ENCODE data around the gene EEF1AKMT1. TPM values are rescaled to one million over a fixed set of nuclear protein-coding genes. Genes with fewer than 3 reads are reported as not detected.

Gene EEF1AKMT1
- total RNA-seq, 1 experiment from 2014 or later = 16.5 TPM

DNA sequence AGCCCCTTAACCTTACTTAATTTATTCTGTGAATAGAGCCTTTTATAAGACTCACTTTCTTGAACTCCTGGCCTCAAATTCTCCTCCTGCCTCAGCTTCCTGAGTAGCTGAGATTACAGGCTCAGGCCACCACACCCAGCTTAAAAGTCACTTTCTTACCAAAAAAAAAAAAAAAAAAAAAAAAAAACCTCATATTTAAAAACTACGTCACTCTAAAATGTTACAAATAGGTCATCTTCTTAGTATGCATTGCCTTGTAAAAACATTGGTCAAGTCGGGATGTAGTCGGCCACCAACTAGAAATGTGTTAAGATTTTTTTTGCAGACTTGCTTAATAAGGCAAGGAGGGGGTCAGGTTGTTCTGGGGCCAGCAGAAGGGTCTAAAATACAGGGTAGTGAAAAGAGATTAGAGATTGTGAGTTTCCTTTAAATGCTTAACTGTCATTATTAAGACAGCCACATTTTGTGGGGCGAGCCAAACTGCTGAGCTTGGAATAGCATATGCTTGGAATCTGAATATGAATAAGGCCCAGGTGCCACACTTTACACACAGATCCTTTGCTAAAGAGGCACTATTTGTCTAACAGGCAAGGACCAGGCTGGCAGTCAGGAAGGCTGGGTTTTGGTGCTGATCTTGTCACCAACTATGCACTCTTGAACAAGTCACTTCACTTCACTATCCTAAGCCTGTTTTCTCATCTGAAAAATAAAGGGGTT lies 86.7 kb downstream of the EEF1AKMT1 start:
- CTCF ChIA-PET = interaction anchor here (0.6 to 1.5 kb wide), 3 partner anchors 25 to 755 kb away, joined by 3 to 5 read pairs (median 3); no protein-coding TSS in a partner anchor
- no TSS peak for BruUV-seq (replicated peaks)
- no peaks in the 10 kb centered on the region for H3K27me3 Mint-ChIP-seq (ENCODE audit: insufficient read depth, unreplicated experiment)
- TF ChIP-seq, protein P1, sequence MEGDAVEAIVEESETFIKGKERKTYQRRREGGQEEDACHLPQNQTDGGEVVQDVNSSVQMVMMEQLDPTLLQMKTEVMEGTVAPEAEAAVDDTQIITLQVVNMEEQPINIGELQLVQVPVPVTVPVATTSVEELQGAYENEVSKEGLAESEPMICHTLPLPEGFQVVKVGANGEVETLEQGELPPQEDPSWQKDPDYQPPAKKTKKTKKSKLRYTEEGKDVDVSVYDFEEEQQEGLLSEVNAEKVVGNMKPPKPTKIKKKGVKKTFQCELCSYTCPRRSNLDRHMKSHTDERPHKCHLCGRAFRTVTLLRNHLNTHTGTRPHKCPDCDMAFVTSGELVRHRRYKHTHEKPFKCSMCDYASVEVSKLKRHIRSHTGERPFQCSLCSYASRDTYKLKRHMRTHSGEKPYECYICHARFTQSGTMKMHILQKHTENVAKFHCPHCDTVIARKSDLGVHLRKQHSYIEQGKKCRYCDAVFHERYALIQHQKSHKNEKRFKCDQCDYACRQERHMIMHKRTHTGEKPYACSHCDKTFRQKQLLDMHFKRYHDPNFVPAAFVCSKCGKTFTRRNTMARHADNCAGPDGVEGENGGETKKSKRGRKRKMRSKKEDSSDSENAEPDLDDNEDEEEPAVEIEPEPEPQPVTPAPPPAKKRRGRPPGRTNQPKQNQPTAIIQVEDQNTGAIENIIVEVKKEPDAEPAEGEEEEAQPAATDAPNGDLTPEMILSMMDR (IDR thresholded peaks at IDR 0.05; ENCODE audit: unreplicated experiment) = no peak
- no peak overlapping the region for H3K4me3 Mint-ChIP-seq (ENCODE audit: unreplicated experiment)
- no peaks in the 10 kb centered on the region for H3K4me1 Mint-ChIP-seq (ENCODE audit: insufficient read depth, unreplicated experiment)
- POLR2A ChIA-PET = interaction anchor here (1.0 kb wide), 1 partner anchor 18 kb away, joined by 6 read pairs; no protein-coding TSS in a partner anchor
- intact Hi-C loops (cut with micrococcal nuclease) = no loop called here
- H3K9me3 Mint-ChIP-seq (ENCODE audit: unreplicated experiment) = no peaks in the 10 kb centered on the region
- H3K36me3 Mint-ChIP-seq (ENCODE audit: insufficient read depth, unreplicated experiment) = peaks cover 6% of the 10 kb centered on the region
- H3K27ac Mint-ChIP-seq (ENCODE audit: low read depth, unreplicated experiment) = no peak overlapping the region
- no peak for DNase-seq (ENCODE audit: unreplicated experiment)

DNA sequence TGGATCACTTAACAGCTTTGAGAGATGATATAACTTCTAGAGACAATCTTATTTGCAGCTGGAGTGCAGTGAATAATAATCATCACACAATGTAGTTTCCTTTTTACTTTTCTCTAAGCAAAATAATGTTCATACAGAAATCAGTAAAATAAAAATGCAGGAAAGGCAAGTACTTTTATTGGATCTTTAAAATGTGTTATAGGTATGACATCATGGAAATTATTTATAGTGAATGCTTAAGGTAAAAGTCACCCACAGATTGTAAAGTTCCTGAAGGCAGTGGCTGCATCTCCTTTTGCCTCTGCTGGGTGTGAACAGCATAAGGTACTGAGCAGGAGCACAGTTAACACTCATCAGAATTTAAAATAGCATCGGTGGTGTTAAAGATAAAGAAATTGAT lies 87.6 kb downstream of the EEF1AKMT1 start:
- intact Hi-C loops (cut with micrococcal nuclease) = no loop called here
- CTCF ChIA-PET = interaction anchor here (0.6 kb wide), 1 partner anchor 791 kb away, joined by 3 read pairs; no protein-coding TSS in a partner anchor
- POLR2A ChIA-PET = no interaction called here
- BruUV-seq (replicated peaks) = no TSS peak
- Mint-ChIP-seq H3K4me3 (ENCODE audit: unreplicated experiment) (no peak overlapping the region), H3K27ac (ENCODE audit: low read depth, unreplicated experiment) (no peak overlapping the region), H3K36me3 (ENCODE audit: insufficient read depth, unreplicated experiment) (peaks cover 6% of the 10 kb centered on the region), H3K9me3 (ENCODE audit: unreplicated experiment) (no peaks in the 10 kb centered on the region), H3K4me1 (ENCODE audit: insufficient read depth, unreplicated experiment) (no peaks in the 10 kb centered on the region), H3K27me3 (ENCODE audit: insufficient read depth, unreplicated experiment) (no peaks in the 10 kb centered on the region)
- TF ChIP-seq, protein P1 (IDR thresholded peaks at IDR 0.05; ENCODE audit: unreplicated experiment) = no peak
- no peak for DNase-seq (ENCODE audit: unreplicated experiment)

DNA sequence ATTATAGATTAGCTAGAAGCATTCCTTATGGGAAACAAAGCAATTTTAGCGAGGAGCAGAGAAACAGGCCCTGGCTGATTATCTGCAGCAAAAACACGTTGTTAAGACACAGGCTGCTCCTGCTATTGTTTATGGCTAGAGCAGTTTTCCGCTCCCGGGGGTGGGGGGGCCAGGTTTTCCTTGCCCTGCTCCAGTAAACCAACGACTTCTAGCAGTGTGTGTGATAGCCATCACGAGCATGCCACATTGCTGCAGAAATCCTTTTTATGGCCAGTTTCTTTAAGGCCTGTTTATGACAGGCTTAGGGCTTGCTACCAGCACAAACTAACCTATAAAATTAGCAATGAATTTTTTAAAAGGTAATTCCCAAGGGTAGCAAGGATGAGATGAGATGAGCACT lies 88.7 kb downstream of the EEF1AKMT1 start:
- POLR2A ChIA-PET = no interaction called here
- H3K4me3 Mint-ChIP-seq (ENCODE audit: unreplicated experiment) = no peak overlapping the region

DNA sequence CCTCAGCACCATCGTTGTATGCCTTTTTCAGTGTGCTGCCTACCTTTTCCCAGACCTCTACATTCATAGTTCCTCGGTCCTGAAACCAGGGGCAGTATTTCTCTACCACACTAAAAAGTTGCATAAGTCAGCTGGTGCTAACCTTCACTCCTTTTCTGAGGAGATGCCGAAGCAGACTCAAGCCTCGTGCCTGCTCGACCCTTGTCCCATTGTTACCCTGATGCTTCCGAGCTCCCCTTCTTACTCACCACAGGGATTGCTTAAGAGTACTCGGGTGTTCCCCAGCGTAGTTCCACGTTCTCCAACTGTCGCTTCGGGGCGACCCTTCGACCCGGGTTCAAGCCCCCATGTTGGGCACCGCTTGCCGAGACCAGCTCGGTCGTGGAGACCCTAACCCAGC lies 89.2 kb downstream of the EEF1AKMT1 start:
- intact Hi-C loops (cut with micrococcal nuclease) = no loop called here
- Mint-ChIP-seq H3K9me3 (ENCODE audit: unreplicated experiment) (no peaks in the 10 kb centered on the region), H3K4me3 (ENCODE audit: unreplicated experiment) (no peak overlapping the region), H3K27me3 (ENCODE audit: insufficient read depth, unreplicated experiment) (no peaks in the 10 kb centered on the region), H3K36me3 (ENCODE audit: insufficient read depth, unreplicated experiment) (no peaks in the 10 kb centered on the region), H3K4me1 (ENCODE audit: insufficient read depth, unreplicated experiment) (no peaks in the 10 kb centered on the region), H3K27ac (ENCODE audit: low read depth, unreplicated experiment) (no peak overlapping the region)
- ChIA-PET CTCF (interaction anchor here (1.3 kb wide), 1 partner anchor 190 kb away, joined by 5 read pairs; no protein-coding TSS in a partner anchor), POLR2A (interaction anchor here (0.7 kb wide), 1 partner anchor 26 kb away, joined by 3 read pairs; no protein-coding TSS in a partner anchor)
- TF ChIP-seq, protein P1 (IDR thresholded peaks at IDR 0.05; ENCODE audit: unreplicated experiment) = no peak
- DNase-seq (ENCODE audit: unreplicated experiment) = peak; percentile 60
- no TSS peak for BruUV-seq (replicated peaks)

More for the DNA sequence above, 88.7 kb downstream of the EEF1AKMT1 start:
- Mint-ChIP-seq H3K36me3 (ENCODE audit: insufficient read depth, unreplicated experiment) (no peaks in the 10 kb centered on the region), H3K27me3 (ENCODE audit: insufficient read depth, unreplicated experiment) (no peaks in the 10 kb centered on the region), H3K9me3 (ENCODE audit: unreplicated experiment) (no peaks in the 10 kb centered on the region), H3K4me1 (ENCODE audit: insufficient read depth, unreplicated experiment) (no peaks in the 10 kb centered on the region), H3K27ac (ENCODE audit: low read depth, unreplicated experiment) (no peak overlapping the region)
- no TSS peak for BruUV-seq (replicated peaks)
- intact Hi-C loops (cut with micrococcal nuclease) = no loop called here
- TF ChIP-seq, protein P1 (IDR thresholded peaks at IDR 0.05; ENCODE audit: unreplicated experiment) = no peak
- CTCF ChIA-PET = no interaction called here
- DNase-seq (ENCODE audit: unreplicated experiment) = no peak

Data from MCF 10A (cell line).